ENCODE results near the gene CACNA1C.

CACNA1C gene

DNA sequence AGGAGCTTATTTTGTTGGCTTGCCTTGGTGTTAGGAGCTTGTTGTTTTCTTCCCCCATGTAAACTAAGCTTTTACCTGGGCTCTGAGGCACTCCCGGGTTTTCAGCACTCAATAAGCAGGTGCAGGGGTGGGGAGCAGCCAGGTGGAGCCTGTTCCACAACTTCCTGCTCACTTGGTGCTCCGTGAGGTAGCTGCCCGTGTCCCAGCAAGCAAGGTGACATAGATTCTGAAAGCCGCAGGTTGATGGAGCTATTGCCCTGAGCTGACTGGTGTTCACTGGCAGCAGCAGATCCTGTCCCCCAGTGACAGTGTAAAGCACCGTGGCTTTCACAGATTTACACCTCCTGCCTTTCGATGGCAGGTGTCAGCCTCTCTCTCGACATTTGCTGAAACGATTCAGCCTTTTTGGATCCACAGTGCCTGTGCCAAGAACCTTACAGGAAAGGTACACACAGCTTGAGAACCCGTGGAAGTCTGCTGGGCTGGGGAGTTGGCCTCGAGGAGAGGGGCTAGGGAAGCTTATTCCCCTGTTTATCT lies 446.2 kb downstream of the CACNA1C start:
- no peak for DNase-seq

DNA sequence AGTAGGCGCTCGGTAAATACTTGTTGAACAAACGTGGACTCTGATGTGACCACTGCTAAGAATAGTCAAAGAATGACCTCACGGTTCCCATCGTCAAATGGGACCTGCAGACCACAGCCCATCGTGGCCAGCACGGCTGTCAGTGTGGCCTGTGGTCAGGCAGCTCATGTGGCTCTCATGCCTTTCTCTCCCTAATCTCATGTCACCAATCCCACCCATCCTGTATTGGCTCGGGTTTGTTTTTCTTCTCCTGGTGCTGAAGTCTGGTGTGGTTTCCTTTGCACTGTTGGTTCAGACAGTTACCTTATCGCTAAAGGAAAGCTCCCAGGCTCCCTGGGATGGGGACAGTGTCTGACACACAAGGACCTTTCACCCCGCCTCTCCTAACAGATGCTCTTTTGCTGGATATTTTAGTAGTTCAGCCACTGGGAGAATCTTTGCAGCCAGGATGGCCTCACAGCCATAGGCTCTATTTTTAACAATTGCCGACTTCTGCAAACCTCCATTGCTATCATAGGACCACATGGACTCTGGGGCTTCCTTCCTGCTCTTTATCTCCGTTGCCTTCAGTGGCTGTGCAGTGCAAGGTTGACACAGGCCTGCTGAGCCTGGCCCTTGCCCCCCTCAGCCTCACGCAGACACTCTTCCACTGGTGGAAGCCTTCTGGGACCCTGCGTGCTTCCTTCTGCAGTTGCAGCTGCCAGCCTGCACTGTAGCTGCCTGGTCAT lies 448.8 kb downstream of the CACNA1C start:
- no peak for DNase-seq

DNA sequence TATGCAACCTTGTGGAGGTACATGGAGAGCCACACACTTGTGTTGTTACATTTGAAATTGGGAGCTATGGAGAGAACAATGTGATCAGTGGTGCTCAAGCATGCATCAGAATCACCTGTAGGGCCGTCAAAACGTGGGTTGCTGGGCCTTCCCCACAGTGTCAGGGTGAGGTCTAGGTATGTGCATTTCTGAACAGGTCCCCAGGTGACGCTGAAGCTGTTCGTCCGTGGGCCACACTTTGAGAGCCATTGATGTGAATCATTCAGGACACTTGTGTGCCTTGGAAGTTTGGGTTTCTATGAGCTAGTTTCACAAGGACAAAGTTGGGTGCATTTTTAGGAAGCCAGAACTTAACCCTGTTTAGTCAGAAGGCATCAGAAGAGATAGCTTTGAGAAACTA lies 450.2 kb downstream of the CACNA1C start:
- no peak for DNase-seq

DNA sequence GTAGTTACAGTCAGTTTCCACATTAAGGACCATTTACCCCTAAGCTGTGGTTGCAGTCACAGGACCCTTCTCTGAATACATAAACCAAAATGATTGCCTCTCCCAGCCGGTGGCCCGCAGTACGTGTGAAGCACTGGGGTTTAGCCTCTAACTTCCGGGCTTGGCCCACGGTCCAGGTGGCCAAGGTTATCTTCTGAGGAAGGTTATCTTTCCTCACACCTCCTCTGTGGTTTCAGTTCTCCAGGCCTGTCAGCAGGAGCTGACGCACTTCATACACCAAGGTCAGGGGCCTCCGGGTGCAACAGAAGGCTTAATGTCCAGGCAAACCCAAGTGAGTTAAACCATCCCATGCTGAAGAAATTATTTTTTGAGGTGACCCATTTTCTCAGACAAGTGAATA lies 451.0 kb downstream of the CACNA1C start:
- no peak for DNase-seq

DNA sequence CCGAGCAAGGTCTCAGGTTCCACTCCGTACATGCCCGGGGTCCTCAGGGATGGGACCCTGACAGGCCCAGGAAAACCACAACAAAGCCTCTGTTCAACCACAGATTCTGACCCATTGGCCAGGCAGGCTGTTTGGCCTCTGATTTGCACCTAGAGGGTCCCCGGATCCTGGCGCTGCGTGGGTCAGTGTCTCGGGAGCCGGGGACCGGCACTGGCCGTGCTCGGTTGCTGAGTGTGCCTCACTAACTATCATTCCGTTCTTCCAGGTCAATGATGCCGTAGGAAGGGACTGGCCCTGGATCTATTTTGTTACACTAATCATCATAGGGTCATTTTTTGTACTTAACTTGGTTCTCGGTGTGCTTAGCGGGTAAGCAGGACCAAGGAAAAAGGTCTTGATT lies 451.8 kb downstream of the CACNA1C start:
- DNase-seq, result no peak

DNA sequence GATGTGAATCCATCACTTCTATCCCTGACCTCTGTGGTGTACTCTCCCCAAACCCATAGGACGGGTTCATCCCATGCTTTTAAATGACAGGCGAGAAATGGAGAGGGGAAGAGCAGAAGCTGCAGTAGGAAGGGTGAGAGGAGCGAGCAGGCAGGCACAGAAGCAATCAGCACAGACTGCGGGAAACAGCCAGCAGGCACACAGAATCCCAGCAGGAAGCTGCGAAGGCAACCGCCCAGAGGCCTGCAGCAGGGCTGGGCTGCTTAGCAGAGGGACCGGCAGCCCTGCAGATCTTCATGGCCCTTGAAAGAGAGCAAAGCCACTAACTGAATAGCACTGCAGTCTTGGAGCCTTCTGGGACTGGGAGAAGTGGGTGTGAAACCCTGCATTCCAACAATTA lies 455.0 kb downstream of the CACNA1C start:
- no peak for DNase-seq

DNA sequence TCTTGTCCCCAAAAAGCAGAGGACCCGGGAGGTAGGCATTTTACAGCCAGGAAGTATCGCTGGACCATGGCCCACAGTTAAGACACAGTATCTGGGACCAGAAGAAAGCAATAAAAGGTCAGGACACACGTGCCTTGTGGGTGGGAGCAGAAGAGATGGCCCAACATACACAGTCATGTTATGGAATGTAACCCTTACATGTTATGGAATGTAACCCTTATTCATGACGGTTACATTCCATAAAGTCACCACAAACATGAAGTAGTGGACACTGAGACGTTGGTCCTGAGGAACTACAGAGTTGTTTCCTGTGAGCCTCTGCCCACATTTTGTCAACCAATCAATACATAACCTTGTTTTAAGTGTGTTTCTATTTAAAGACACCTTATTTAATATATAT lies 456.4 kb downstream of the CACNA1C start:
- DNase-seq, result no peak

DNA sequence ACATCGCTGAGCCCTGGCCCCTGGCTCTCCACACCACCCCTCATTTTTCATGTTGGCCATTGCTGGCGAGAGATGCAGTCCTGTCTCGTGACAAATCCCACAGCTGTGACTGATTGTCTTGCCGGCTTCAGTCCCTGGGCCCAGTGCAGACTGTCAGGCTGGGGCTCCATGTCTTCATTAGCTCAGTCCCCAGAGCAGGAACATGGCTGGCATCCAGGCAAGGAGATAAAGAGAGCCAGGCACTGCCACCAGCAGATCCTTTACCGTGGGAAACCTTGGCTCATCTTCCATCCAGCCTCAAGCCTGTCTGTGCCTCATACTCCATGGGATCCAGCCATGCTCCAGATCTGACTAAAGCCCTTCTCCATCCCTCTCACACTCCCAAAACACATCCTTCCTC lies 457.3 kb downstream of the CACNA1C start:
- no peak for DNase-seq

DNA sequence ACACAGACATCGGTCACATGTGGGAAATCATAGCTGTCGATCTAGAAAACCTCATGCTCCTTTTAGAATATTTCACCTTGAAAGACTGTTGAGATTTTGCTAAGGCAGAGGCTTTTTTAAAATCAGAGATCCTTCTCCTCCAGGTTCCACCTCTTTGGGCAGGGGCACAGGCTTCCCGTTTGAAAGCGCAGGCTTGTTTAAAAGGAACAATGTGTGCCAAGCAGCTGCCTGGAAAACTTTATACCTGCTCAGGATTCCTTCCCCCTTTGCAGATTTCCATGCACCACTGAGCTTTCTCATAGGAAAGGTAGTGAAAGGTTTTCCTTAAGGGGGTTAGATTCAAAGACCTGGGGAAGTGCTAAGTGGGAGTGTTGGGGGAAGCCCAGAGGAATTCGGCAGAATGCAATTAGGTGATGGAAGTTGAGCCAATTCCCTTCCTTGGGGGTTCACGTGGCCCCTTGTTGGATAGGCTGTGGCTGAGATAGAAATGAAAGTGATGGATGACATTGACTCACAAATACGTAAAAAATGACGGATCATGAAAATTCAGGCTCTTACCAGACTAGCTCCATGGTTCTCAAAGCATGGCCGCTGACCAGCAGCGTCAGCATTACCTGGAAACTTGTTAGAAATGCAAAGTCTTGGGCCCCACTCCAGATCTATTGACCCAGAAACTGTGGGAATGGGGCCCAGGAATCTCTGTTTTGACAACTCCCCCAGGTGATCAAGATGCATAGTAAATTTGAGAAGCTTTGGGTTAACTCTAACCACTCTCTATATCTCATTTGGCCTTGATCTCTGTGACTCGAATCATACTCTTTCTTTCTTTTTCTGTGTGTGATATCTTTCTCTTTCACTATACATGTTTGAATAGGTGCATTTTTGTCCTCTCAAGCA lies 460.6 kb downstream of the CACNA1C start:
- DNase-seq, result no peak

DNA sequence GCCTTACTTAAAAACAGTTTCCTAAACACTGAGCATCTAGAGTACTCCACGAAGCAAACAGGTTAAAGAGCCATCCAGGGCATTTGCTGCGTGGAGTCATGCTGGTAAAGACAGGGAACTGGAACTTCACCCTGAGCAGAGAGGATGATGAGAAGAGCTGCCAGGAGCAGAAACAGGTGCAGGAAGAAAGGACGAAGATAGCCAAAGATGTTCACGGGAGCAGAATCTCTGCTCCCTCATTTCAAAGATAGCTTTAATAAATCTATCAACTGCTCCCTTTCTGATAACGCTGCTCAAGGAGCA lies 461.2 kb downstream of the CACNA1C start:
- DNase-seq, result no peak

DNA sequence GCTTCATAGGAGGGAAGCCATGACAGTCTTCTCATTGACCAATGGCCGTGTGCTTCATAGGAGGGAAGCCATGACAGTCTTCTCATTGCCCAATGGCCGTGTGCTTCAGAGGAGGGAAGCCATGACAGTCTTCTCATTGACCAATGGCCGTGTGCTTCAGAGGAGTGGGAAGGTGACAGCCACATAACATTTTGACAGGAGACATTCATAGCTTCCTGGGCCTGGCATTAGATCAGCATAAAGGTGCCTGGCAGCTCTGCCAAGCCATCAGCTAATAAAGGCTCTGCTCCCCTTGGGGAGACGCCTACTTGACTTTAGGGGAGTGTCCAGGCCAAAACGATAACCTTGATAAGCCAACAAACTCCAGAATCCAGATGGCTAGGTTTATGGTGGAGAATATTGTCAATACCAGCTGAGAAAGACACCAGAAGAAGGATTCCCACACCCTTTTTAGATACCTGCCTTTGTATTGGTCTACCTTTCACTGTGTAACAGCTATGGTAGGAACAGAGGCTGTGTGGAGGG lies 468.0 kb downstream of the CACNA1C start:
- no peak for DNase-seq

DNA sequence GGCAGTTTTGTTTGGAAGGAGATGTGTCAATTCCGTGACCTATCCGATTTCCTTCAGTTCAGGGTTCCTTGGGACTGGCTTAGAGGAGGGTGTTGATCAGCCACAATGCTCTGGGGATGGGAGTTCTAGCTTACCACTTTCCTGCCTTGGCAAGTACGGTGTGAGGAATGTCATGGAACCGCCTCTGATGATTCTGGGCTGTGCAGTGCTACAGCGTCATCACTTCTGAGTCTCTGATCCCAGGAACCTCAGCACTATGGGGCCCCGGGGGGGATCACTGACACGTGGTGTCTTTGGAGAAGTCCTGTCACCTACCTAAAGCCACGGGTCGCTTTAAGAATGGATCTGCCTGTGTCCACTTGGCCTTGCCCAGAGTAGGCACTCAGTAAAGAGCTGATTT lies 470.5 kb downstream of the CACNA1C start:
- no peak for DNase-seq

DNA sequence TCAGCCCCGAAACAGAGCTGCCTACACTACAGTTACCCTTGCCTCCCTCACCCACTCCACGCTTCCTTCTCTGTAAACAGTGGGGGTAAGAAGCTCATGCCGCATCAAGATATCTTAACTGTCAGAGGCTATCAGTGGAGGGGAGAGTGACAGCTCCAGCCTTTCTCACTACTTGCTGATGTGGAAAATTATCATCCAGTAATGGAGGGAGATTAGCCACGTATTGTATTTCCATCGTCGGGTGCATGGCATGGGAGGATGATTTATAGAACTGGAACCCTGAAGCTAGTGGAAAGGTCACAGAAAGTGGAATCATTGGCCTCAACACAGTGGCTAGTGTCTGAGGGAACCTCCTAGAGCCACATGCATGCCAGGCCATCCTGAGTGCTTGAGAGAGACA lies 471.1 kb downstream of the CACNA1C start:
- DNase-seq, result no peak

DNA sequence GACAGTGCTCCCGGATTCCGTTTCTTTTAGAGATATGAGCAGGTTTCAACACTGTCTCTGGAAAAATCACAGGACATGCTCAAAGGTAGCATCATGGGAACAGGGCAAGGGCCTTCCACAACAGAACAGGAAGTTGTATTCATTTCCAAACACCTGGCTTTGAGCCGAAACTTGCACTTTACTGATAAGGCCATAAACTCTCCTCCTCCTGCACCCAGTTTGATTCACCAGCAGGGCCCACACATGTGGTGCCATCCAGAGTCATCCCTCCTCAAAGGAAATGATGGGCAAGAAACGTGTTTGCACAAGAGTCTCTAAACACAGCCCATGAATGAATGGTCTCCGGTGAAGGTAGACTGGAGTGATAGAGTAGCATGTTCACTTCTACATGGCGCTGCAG lies 473.6 kb downstream of the CACNA1C start:
- no peak for DNase-seq

DNA sequence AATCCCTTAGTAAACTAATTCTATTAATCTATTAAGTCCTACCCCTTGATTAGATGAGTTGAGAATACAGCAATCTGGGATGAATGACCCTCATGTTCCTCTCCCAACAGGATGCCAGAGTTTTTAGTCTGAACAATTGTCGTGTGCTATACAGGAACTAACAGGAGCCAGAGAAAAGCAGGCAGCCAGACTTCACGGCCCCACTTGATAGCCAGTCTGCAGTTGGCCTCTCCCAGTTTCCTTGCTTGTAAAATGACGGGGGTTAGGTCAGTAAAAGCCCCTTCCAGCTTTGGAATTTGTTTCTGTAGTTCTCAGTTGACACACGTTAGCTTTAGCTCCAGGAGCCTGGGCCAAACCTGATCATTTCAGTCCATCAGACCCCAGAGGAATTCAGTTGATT lies 475.2 kb downstream of the CACNA1C start:
- no peak for DNase-seq

DNA sequence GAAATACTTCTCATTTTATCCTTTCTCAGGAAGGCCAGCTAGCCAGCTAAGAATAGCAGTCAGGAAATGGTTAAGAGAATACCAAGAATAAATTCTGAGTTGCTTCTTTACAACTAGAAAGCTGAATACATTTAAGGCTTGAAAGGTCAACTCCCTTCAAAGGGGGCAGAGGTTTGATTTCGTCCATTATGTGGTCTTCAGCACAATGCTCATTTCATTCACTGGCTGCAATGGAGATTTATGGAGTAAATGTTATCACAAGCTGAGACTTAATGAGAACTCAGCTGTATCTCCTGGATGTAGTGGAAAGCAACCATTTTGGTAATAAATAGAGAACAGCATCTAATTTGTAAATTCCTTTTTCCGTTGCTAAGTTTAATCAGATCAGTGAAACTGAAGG lies 477.0 kb downstream of the CACNA1C start:
- no peak for DNase-seq

DNA sequence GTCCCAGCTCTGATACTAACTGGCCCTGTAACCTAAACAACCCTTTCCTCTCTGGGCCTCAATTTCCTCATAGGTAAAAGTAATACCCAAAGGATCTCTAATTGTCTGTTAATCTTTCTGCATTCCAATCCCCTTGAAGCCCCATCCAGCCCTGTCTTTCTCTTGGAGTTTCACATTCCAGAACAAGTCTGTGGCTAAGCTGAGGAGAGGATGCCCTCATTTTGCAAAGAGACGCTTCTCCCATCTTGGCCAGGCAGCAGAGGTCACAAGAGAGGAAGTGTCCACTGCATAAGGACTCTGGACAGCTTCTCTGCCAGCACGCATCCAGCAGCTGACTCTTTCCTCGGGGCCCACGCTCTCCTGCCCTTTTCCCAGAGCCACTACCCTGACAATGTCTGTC lies 478.6 kb downstream of the CACNA1C start:
- no peak for DNase-seq

DNA sequence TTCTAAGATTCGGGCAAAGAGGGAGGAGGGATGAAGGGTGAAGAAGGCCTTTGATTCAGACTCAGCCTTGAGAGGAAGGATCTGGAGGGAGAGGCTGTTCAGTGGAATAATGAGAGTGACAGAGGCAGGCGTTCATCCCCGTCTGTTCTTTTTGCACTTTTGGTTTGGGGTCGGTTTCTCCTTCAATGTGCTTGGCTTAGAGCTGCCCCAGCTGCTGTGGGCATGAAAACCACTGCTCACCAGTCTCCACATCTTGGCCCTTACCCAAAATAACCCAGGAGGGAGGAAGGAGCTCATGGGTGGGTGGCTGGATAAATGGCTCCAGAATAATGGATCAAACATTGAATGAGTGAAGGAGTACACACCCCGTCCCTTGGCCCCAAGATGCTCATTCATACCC lies 480.2 kb downstream of the CACNA1C start:
- DNase-seq, result no peak

DNA sequence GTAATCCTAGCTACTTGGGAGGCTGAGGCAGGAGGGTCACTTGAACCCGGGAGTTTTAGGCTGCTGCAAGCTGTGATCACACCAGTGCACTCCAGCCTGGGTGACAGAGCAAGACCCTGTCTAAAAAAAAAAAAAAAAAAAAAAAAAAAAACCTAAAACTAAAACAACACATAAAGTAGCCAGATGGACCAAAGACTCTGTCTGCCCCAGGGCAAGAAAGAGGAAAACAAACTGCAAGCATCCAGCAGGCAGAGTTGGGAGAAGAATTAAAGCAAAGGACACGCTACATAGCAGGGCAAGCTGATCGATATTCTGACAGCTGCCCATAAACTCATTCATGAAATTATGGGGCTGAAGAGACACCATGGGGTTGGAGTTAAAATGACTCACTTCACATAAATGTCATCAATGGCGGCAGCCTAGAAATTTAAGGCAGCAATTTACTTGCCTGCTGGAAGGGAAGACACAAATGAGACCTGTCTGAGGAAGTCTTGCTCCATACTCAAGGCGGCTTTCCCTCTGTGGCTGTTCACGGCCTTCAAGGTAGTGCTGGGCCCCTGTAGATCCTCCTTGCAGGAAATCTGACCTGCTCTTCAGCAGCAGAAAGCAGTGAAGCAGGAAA lies 482.9 kb downstream of the CACNA1C start:
- DNase-seq, result no peak

DNA sequence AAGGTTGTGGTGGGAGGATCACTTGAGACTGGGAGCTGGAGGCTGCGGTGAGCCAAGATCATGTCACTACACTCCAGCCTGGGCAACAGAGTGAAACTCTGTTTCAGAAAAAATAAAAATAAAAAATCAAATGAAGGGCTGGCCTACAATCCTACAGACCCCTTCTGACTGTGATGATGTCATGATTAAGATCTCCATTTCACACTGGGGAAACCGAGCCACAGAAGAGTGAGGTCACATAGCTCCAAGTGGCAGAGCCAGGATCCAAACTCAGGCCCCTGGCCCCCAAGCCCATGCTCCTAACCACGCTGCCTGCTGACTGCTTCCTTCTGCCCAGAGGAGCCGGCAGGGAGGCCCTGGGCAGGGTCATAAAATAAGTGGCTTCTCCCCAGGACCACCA lies 483.9 kb downstream of the CACNA1C start:
- DNase-seq, result no peak

DNA sequence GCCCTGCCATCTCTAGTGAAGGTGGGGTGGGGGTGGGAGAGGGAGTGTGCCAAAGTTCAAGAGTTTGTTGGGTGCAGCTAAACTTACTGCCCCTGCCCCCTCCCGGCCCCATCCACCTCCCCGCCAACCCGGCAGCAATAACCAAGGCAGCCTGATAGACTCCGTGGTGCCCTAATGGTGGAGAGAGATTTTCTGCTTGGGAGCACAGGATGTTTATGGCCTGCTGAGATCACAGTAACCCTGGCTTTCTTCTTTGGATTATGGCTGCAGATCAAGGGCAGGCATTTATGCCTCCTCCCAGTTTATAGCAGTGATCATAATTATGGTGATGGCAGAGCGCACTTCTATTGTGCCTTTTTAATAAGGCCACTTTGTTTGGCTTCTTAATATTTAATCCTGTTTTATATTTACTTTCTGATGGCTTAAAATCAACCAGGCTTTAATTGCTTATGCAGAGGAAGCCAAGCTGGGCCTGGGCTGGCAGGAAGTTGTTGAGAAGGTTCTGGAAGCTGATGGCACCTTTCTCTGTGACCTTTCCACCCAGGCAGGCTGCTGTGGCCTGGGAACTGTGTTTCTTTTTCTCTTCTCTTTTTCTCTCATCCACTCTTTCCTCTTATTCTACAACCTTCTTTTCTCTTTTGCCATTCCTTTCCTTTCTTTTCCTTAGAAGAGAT lies 485.2 kb downstream of the CACNA1C start:
- no peak for DNase-seq

DNA sequence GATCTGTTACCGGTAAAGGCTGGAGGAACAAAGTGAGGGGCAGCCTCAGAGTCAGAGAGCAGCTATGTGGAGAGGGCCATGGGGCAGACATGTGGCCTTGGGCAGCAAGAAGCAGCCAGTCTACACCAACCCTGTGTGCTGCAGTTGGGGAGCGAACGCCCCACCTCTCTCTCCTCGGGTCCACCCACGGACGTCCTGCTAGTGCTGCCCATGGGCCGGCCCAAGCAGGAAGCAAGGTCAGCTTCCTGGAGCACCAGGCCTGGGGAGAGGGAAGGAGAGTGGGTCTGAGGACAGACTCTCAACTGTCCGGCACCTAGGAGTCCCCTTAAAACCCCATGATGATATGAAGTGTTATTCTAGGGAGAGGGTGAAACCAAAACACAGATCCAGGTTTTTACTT lies 487.2 kb downstream of the CACNA1C start:
- DNase-seq, result no peak

DNA sequence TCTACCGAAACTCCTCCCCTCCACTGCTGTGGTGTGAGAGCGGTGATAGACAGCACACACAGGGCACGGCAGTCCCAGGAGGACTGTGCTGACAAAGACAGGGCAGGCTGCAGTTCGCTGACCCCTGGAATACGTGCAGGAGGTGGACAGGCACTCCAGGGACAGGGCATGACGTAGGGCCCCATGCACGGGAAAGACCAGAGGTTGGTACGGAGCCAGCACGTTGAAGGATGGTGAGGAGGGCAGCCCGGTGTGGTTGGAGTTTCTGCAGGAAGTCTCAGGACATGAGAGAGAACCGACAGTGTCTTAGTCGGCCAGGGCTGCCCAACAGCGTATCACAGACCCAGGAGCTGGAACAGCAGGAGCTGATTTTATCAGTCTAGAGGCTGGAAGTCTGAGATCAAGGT lies 487.8 kb downstream of the CACNA1C start:
- DNase-seq, result no peak
